ENCODE results near the gene THSD7A.

THSD7A gene

DNA sequence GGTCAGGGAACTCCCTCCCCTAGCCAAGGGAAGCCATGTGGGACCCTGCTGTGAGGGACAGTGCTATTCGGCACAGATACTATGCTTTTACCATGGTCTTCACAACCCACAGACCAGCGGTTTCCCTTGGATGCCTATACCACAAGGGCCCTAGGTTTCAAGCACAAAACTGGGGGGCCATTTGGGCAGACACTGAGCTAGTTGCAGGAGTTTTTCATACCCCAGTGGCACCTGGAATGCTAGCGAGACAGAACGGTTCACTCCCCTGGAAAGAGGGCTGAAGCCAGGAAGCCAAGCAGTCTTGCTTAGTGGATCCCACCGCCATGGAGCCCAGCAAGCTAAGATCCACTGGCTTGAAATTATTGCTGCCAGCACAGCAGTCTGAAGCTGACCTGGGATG lies 156.8 kb downstream of the THSD7A start:
- Mint-ChIP-seq H3K9me3 (peaks cover 29% of the 10 kb centered on the region), H3K27ac (no peak overlapping the region), H3K4me3 (no peak overlapping the region), H3K4me1 (no peaks in the 10 kb centered on the region), H3K36me3 (no peaks in the 10 kb centered on the region), H3K27me3 (no peaks in the 10 kb centered on the region)
- CTCF ChIA-PET = no interaction called here
- no peak for DNase-seq

DNA sequence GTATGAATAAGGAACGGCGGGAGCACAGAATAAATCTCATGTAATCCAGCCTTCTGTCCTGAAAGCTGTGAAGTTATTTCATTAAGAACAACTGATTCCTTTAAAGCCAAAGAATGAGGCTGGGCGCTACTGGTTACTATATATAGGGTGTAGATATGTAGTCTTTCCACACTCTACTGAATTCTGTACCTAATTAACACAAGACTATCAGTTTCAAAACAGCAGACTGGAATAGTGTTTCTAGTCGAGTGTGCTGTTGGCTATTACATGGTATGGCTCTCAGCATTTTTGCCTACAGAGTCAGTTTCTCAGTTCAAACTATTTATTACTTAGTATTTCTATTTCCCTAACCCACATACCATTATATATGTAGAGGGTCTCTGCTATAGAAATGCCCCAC lies 163.3 kb downstream of the THSD7A start:
- H3K4me3 Mint-ChIP-seq = no peak overlapping the region
- H3K27ac Mint-ChIP-seq = no peak overlapping the region
- H3K9me3 Mint-ChIP-seq = peaks cover under 1% of the 10 kb centered on the region
- H3K4me1 Mint-ChIP-seq = no peaks in the 10 kb centered on the region
- H3K36me3 Mint-ChIP-seq = no peaks in the 10 kb centered on the region
- no peaks in the 10 kb centered on the region for H3K27me3 Mint-ChIP-seq
- DNase-seq = no peak
- CTCF ChIA-PET = no interaction called here

DNA sequence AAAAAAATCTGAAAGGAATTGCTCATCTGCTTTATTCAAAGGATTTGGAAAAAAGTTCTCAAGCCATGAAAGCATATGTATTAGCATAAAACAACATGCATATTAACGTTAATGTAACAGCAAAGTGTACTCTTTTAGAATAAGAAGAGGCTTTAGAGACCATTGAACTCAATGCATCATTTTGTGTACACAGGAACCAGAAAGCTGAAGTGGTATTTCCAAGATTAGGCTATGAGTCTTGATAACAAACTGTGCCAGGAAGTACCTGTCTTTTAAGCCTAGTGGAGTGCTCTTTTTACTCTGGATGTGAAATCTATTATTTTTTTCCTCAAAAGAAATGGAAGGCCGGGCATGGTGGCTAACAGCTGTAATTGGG lies 164.2 kb downstream of the THSD7A start:
- H3K9me3 Mint-ChIP-seq = no peaks in the 10 kb centered on the region
- H3K27me3 Mint-ChIP-seq = no peaks in the 10 kb centered on the region
- no peaks in the 10 kb centered on the region for H3K4me1 Mint-ChIP-seq
- no peaks in the 10 kb centered on the region for H3K36me3 Mint-ChIP-seq
- no peak overlapping the region for H3K27ac Mint-ChIP-seq
- CTCF ChIA-PET = no interaction called here
- DNase-seq = no peak
- H3K4me3 Mint-ChIP-seq = no peak overlapping the region

DNA sequence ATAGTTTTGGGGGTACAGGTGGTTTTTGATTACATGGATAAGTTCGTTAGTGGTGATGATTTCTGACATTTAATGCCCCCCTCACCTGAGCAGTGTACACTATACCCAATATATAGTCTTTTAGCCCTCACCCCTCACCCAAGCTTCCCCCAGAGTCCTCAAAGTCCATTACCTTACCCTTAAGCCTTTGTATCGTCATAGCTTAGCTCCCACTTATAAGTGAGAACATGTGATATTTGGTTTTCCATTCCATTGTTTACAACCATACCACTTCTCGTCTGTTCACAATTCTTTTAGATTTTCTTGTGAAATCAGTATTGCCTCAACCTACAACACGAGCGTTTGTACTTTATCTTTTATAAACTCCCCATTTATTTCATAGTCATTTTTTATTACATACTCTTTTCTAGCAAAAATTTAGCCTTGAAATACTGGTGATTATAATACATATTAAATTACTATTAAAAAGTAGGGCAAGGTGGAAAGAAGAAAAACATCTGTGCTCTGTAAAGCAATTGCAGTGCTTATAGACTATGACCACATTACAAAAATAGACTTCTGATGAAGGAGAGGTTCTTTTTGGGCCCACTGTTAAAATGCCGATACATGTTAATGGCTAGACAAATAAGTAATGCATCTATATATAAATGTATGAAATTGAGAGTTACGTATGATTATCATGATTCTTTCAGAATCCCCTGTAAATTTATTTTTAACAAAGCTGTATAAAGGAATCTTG lies 164.8 kb downstream of the THSD7A start:
- Mint-ChIP-seq H3K27ac (no peak overlapping the region), H3K4me3 (no peak overlapping the region), H3K9me3 (no peaks in the 10 kb centered on the region), H3K4me1 (no peaks in the 10 kb centered on the region), H3K36me3 (no peaks in the 10 kb centered on the region), H3K27me3 (no peaks in the 10 kb centered on the region)
- CTCF ChIA-PET = no interaction called here
- no peak for DNase-seq

DNA sequence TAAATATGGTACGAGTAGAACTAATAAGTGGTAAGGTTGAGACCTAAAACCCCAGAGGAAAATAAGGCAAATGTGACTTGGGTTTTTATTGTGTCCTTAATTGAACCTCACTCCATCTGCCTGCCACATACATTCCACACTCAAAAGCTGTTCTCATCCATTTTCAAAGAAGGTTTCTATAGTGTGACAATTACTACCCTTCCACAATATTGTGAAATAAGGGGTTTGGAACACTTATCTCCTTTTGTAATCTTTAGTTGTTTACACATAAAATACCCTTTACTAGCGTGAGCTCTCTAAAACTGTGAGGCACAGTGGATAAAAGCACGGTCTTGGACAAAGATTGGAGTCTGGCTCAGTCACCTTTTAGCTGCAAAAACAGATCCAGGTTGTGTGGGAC lies 166.6 kb downstream of the THSD7A start:
- H3K4me1 Mint-ChIP-seq = no peaks in the 10 kb centered on the region
- no peaks in the 10 kb centered on the region for H3K36me3 Mint-ChIP-seq
- no peak overlapping the region for H3K27ac Mint-ChIP-seq
- H3K9me3 Mint-ChIP-seq = no peaks in the 10 kb centered on the region
- CTCF ChIA-PET = no interaction called here
- no peaks in the 10 kb centered on the region for H3K27me3 Mint-ChIP-seq
- DNase-seq = no peak
- H3K4me3 Mint-ChIP-seq = no peak overlapping the region

DNA sequence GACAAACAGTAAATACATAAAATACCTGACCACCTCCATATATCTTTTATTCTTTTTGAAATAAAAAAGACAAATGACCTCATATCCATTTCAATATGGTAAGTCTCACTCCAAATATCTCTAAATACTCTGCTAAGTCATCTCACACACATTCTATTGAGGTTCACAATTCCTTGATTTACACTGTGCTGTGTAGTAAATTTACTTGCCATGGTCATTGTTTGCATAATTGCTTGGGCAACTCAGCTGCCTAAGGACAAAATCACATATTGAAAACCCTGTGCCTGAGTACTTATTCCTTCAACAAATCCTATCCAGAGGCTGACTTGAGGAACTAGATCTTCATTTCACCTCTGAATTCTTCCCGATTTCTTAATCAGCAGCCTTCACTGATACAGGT lies 176.4 kb downstream of the THSD7A start:
- CTCF ChIA-PET = interaction anchor here (0.7 kb wide), 1 partner anchor 252 kb away, joined by 3 read pairs; no protein-coding TSS in a partner anchor
- Mint-ChIP-seq H3K36me3 (no peaks in the 10 kb centered on the region), H3K4me1 (no peaks in the 10 kb centered on the region), H3K9me3 (no peaks in the 10 kb centered on the region), H3K27me3 (no peaks in the 10 kb centered on the region), H3K4me3 (no peak overlapping the region), H3K27ac (no peak overlapping the region)
- DNase-seq = no peak

DNA sequence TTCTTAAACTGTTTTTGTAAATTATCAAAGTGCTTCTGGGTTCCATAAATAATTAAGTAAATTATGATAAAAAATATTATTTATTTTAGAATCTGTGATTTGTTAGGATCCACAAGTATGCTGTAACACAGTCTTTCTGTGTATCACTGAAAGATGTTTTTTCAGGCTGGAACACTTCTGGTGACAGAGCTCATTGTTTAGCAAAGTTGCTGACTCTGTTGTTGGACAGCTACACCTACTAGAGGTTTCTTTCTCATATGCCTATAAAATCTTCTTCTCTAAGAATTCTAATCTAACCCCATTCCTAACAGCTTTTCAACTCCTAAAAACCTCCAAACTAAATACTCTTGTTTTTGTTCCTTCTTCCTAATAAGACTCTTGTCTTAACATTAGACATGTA lies 176.8 kb downstream of the THSD7A start:
- Mint-ChIP-seq H3K27me3 (no peaks in the 10 kb centered on the region), H3K9me3 (no peaks in the 10 kb centered on the region), H3K4me1 (no peaks in the 10 kb centered on the region), H3K36me3 (no peaks in the 10 kb centered on the region), H3K27ac (no peak overlapping the region), H3K4me3 (no peak overlapping the region)
- CTCF ChIA-PET = interaction anchor here (0.7 kb wide), 1 partner anchor 253 kb away, joined by 3 read pairs; no protein-coding TSS in a partner anchor
- no peak for DNase-seq

DNA sequence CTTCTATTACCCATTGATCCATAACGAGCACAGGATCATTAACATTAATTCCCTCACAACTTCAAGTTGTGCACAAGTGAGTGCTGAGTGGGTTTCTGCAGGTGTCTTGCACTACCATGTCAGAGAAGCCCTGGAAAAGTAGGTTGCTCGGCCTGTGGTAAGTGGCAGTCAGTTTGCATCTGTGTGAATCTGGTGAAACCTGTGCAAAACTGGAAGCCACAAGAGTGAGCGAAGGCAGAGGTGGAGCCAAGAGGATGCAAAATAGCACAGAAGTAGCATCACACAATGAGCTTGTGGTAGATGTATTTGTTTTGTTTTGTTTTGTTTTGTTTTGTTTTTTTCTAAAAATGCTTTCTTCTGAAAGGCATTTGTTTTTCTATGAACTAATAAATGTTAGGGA lies 181.5 kb downstream of the THSD7A start:
- no peak overlapping the region for H3K27ac Mint-ChIP-seq
- no peaks in the 10 kb centered on the region for H3K36me3 Mint-ChIP-seq
- CTCF ChIA-PET = no interaction called here

DNA sequence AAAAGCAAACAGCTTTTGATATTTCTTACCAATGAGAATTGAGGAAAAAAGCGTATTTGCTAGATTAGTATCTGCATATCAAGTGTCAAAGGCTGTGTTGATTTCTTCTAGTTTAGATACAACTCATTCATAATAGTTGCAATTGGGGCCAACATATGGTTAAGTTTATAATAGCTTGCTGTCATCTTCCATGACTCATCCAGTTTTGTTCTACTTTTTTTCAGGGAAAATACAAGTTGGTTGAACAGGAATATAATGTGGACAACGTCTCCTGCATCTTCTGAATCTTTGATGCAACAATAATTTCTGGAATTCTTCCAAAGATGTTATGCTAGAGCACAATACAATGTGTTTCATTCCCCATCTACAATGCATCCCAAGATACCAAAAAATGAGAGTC lies 182.0 kb downstream of the THSD7A start:
- Mint-ChIP-seq H3K4me1 (no peaks in the 10 kb centered on the region), H3K4me3 (no peak overlapping the region), H3K36me3 (no peaks in the 10 kb centered on the region), H3K27ac (no peak overlapping the region), H3K9me3 (no peaks in the 10 kb centered on the region), H3K27me3 (no peaks in the 10 kb centered on the region)
- CTCF ChIA-PET = no interaction called here
- DNase-seq = no peak

More for the DNA sequence above, 181.5 kb downstream of the THSD7A start:
- Mint-ChIP-seq H3K27me3 (no peaks in the 10 kb centered on the region), H3K9me3 (no peaks in the 10 kb centered on the region), H3K4me3 (no peak overlapping the region), H3K4me1 (no peaks in the 10 kb centered on the region)
- no peak for DNase-seq

DNA sequence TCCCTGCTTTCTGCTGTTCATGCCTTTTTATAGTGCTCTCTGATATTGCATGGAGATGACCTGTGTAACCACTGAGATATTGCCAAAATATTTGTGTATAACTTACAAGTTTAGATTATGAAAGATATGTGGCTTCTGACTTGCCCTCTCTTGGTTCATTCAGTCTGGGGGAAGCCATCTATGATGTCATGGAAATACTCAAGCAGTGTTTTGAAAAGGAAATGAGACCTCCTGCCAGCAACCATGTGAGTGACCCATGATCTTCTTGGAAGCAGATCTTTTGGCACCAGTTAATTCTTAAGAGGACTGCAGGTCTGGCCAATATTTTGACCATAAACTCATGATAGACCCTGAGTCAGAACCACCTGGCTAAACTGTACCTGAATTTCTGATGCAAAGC lies 183.0 kb downstream of the THSD7A start:
- CTCF ChIA-PET = no interaction called here
- Mint-ChIP-seq H3K9me3 (no peaks in the 10 kb centered on the region), H3K4me3 (no peak overlapping the region), H3K36me3 (no peaks in the 10 kb centered on the region), H3K27me3 (no peaks in the 10 kb centered on the region), H3K27ac (no peak overlapping the region), H3K4me1 (no peaks in the 10 kb centered on the region)
- DNase-seq = no peak

DNA sequence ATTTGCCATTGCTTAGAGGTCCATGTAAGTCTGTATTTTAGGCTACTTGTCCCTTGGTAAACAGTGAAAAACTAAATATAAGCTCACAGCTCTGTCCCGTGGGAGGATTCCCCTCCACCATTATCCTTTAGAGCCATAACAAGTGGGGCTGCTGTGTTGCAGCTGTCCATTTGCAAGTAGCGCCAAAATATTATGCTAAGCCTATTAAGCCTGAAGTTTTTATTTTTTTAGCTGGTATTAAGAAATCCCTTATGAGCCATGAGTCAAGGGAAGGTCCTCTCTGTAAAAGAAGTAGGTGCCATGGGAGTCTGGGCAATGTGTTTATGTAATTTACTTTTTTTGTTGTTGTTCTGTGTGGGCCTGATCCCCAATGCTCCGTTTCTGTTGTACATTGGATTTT lies 183.9 kb downstream of the THSD7A start:
- Mint-ChIP-seq H3K4me1 (no peaks in the 10 kb centered on the region), H3K27ac (no peak overlapping the region), H3K9me3 (no peaks in the 10 kb centered on the region), H3K4me3 (no peak overlapping the region), H3K36me3 (no peaks in the 10 kb centered on the region), H3K27me3 (no peaks in the 10 kb centered on the region)
- no peak for DNase-seq
- CTCF ChIA-PET = no interaction called here

DNA sequence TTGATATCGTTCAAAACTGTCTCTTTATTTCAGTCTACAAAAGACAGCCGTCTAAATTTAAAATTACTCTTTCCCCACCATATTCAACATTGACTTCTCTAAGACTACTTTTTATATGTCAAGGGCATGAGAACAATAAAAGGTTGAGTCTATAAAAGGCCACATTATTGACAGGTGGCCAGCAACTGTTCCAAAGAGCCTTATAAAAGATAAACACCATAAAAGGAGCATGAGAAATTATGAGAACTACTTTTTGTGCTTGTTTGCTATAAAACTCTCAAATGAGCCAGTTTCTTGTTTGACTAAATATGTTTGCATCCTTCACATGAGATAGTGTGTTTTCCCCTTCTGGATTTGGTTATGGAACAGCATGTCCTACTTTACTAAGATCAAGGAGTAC lies 189.2 kb downstream of the THSD7A start:
- Mint-ChIP-seq H3K27ac (no peak overlapping the region), H3K36me3 (no peaks in the 10 kb centered on the region), H3K4me3 (no peak overlapping the region), H3K9me3 (no peaks in the 10 kb centered on the region), H3K4me1 (no peaks in the 10 kb centered on the region), H3K27me3 (no peaks in the 10 kb centered on the region)
- CTCF ChIA-PET = no interaction called here
- no peak for DNase-seq

DNA sequence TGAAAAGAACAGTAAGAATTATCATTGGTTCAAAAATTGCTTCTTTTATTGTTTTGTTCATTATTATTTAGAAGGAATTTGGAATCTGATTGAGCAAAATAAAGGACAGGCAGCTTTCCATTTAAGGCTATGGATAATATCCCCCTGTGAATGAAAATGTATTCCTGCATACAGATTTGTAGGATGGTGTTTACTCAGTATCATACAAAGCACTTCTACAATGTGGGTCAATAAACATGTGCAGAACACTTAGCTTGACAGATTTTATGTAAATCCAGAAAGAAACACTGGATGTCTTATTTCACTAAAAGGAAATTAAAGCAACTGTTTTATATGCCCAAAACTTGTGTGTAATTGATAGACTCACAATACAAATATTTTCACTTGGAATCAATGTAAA lies 189.7 kb downstream of the THSD7A start:
- CTCF ChIA-PET = no interaction called here
- Mint-ChIP-seq H3K27ac (no peak overlapping the region), H3K4me1 (no peaks in the 10 kb centered on the region), H3K9me3 (no peaks in the 10 kb centered on the region), H3K36me3 (no peaks in the 10 kb centered on the region), H3K27me3 (no peaks in the 10 kb centered on the region), H3K4me3 (no peak overlapping the region)
- no peak for DNase-seq

DNA sequence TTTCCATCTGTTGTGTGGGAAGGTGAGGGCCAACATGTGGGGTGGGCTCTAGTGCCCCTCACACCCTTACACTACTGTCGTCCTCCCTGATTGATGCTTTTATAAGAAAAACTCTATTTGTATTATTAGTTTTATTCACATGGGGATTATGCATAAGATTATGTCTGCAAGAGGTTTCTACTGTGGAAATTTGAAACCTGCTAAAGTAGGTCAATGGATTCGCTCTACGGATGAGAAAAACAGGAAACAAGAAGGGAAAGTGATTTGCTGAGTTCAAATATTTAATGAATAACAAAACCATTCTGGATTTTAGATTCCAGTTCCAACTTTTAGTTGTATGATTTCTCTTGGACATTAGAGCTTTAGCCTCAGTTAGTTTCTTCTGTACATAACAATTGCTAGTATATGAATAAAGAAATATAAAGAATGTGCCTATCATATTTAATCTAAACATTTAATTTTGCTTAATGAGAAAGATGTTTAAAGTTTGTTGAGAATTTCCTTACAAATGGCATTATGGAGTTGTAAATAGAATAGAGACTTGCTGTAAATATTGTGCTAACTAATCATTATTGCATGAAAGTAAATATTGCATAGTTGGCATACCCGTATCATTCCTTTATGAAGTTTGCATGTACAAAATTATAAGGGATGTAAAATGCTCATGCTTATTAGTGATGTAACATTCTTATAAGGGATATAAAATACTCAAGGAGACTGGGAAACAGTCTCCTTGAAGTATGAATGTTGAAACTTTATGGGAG lies 193.8 kb downstream of the THSD7A start:
- Mint-ChIP-seq H3K27me3 (no peaks in the 10 kb centered on the region), H3K27ac (no peak overlapping the region), H3K36me3 (no peaks in the 10 kb centered on the region), H3K4me3 (no peak overlapping the region), H3K9me3 (no peaks in the 10 kb centered on the region), H3K4me1 (no peaks in the 10 kb centered on the region)
- CTCF ChIA-PET = no interaction called here
- no peak for DNase-seq

DNA sequence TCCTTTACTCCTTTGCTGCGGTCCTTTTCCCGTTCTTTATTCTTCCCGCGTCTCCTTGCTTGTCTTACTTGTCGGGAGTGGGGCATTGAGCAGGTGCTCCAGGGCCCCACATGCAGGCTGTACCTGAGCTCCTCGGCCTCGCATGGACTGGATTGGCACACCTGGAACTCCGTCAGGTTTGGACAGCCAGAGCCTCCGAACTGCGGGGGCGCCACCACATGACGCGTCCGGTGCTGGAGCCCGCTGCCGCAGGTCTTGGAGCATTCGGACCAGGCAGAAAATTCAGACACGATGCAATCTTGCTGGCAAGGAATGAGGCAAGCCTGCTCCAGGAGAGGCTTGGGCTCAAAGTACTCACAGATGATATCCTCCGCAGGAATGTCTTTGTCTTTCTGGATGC lies 195.7 kb downstream of the THSD7A start:
- Mint-ChIP-seq H3K4me3 (no peak overlapping the region), H3K4me1 (no peaks in the 10 kb centered on the region), H3K9me3 (no peaks in the 10 kb centered on the region), H3K27ac (no peak overlapping the region), H3K27me3 (no peaks in the 10 kb centered on the region), H3K36me3 (no peaks in the 10 kb centered on the region)
- CTCF ChIA-PET = no interaction called here
- DNase-seq = no peak
